WTC11 (cell line): ENCODE results near the gene MLPH.

ENCODE experiments used
- TF ChIP-seq, protein P1 (sequence below): sonication (generic); formaldehyde crosslinking; IDR thresholded peaks from 2 replicates; pipeline ENCODE4 v1.8.0; 2022; ENCODE audit warnings: mild to moderate bottlenecking, missing genetic modification reagents
- TF ChIP-seq, protein P2 (sequence below): fragments of 200-600 bp; IDR thresholded peaks from 2 replicates; pipeline ENCODE4 v1.8.0; 2022; ENCODE audit warnings: antibody characterized with exemption
- TF ChIP-seq, protein P3 (sequence below): sonication (generic); formaldehyde crosslinking; conservative IDR thresholded peaks from 2 replicates; pipeline ENCODE4 v1.8.1; 2023; ENCODE audit warnings: mild to moderate bottlenecking, low read depth, missing genetic modification reagents, moderate library complexity
- TF ChIP-seq, protein P4 (sequence below): sonication (generic); formaldehyde crosslinking; IDR thresholded peaks from 2 replicates; pipeline ENCODE4 v1.8.1; 2022; ENCODE audit warnings: mild to moderate bottlenecking, missing genetic modification reagents, moderate library complexity, borderline replicate concordance

DNA sequence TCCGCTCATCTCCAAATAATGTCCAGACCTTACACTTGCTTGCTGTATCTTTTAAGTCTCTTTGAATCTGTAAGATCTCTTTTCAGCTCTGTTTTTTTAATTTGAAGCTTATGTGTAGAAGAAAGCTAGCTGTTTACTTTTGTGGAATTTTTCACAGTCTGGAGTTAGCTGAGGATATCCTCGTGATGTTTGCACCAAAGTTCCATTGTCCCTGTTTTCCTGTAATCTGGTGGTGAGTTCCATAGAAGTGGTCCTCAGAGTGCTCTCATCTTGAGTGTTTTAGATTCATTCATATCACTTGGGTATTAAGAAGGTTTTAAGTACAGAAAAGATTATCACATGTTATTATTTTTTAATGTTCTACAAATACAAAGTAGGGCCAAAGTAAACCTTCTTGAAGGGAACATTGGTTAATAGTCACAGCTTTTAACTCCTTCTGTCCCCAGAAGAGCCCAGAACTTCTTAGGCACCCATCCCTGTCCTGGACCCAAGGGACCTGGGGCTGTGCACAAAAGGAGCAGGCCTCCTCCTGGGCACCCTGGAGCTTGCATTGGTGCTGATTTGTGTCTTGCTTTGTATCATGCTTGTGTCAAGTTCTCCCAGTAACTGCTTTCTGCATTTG, 15.0 kb downstream of the MLPH start:
- TF ChIP-seq, protein P1, sequence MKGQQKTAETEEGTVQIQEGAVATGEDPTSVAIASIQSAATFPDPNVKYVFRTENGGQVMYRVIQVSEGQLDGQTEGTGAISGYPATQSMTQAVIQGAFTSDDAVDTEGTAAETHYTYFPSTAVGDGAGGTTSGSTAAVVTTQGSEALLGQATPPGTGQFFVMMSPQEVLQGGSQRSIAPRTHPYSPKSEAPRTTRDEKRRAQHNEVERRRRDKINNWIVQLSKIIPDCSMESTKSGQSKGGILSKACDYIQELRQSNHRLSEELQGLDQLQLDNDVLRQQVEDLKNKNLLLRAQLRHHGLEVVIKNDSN (CRISPR knock-in tag): no peak
- TF ChIP-seq, protein P2, sequence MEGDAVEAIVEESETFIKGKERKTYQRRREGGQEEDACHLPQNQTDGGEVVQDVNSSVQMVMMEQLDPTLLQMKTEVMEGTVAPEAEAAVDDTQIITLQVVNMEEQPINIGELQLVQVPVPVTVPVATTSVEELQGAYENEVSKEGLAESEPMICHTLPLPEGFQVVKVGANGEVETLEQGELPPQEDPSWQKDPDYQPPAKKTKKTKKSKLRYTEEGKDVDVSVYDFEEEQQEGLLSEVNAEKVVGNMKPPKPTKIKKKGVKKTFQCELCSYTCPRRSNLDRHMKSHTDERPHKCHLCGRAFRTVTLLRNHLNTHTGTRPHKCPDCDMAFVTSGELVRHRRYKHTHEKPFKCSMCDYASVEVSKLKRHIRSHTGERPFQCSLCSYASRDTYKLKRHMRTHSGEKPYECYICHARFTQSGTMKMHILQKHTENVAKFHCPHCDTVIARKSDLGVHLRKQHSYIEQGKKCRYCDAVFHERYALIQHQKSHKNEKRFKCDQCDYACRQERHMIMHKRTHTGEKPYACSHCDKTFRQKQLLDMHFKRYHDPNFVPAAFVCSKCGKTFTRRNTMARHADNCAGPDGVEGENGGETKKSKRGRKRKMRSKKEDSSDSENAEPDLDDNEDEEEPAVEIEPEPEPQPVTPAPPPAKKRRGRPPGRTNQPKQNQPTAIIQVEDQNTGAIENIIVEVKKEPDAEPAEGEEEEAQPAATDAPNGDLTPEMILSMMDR: no peak
- TF ChIP-seq, protein P3, sequence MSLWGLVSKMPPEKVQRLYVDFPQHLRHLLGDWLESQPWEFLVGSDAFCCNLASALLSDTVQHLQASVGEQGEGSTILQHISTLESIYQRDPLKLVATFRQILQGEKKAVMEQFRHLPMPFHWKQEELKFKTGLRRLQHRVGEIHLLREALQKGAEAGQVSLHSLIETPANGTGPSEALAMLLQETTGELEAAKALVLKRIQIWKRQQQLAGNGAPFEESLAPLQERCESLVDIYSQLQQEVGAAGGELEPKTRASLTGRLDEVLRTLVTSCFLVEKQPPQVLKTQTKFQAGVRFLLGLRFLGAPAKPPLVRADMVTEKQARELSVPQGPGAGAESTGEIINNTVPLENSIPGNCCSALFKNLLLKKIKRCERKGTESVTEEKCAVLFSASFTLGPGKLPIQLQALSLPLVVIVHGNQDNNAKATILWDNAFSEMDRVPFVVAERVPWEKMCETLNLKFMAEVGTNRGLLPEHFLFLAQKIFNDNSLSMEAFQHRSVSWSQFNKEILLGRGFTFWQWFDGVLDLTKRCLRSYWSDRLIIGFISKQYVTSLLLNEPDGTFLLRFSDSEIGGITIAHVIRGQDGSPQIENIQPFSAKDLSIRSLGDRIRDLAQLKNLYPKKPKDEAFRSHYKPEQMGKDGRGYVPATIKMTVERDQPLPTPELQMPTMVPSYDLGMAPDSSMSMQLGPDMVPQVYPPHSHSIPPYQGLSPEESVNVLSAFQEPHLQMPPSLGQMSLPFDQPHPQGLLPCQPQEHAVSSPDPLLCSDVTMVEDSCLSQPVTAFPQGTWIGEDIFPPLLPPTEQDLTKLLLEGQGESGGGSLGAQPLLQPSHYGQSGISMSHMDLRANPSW (CRISPR knock-in tag): no peak
- TF ChIP-seq, protein P4, sequence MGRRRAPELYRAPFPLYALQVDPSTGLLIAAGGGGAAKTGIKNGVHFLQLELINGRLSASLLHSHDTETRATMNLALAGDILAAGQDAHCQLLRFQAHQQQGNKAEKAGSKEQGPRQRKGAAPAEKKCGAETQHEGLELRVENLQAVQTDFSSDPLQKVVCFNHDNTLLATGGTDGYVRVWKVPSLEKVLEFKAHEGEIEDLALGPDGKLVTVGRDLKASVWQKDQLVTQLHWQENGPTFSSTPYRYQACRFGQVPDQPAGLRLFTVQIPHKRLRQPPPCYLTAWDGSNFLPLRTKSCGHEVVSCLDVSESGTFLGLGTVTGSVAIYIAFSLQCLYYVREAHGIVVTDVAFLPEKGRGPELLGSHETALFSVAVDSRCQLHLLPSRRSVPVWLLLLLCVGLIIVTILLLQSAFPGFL (CRISPR knock-in tag): no peak
